ENCODE results near the gene BMP7.

Gene BMP7

DNA sequence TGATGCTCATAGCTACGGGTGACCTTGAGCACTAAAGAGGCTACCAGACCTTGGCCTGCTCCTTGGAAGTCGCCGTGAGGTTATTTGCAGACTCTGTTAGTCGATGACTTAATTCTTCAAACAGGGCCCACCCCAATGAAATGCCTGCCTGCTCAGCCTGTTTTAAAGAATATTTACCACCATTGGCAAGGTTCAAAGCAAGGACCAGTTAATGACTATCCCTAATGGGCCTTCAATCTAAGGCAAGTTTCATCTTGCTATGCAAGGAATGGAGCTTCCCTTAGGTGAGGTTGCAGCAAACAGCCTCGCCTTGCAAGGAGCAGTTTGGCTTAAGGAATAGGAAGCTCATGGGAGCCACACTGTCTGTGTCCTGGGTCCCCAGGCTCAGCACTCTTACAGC is 40.3 kb upstream of the BMP7 start:
- H3K27ac ChIP-seq (ENCODE audit: low read length): no peak overlapping the region
- H3K9ac ChIP-seq (ENCODE audit: low read length in 2 of 2): no peak overlapping the region
- no peaks in the 10 kb centered on the region for H3K4me1 ChIP-seq (ENCODE audit: control insufficient read depth, insufficient read depth, low read length)
- no peak overlapping the region for H3K4me3 ChIP-seq (ENCODE audit: low read length in 2 of 2)
- peaks cover 2 to 3% of the 10 kb centered on the region in 2 donors for H3K27me3 ChIP-seq (ENCODE audit: control insufficient read depth in 1 of 2, insufficient read depth in 2 of 2, low read length in 2 of 2)
- H3K9me3 ChIP-seq (ENCODE audit: control insufficient read depth in 2 of 2, low read length in 2 of 2): no peaks in the 10 kb centered on the region
- no peaks in the 10 kb centered on the region for H3K36me3 ChIP-seq (ENCODE audit: control insufficient read depth in 2 of 2, insufficient read depth in 2 of 2, low read length in 2 of 2)

GRCh38 chr20:57301026-57301425 is 34.6 kb upstream of the BMP7 start:
- Histone ChIP-seq H3K9me3 (ENCODE audit: control insufficient read depth in 2 of 2, low read length in 2 of 2) (no peaks in the 10 kb centered on the region), H3K27me3 (ENCODE audit: control insufficient read depth in 1 of 2, insufficient read depth in 2 of 2, low read length in 2 of 2) (no peaks in the 10 kb centered on the region), H3K4me3 (ENCODE audit: low read length in 2 of 2) (no peak overlapping the region), H3K4me1 (ENCODE audit: control insufficient read depth, insufficient read depth, low read length) (no peaks in the 10 kb centered on the region), H3K9ac (ENCODE audit: low read length in 2 of 2) (no peak overlapping the region), H3K36me3 (ENCODE audit: control insufficient read depth in 2 of 2, insufficient read depth in 2 of 2, low read length in 2 of 2) (no peaks in the 10 kb centered on the region), H3K27ac (ENCODE audit: low read length) (no peak overlapping the region)

DNA sequence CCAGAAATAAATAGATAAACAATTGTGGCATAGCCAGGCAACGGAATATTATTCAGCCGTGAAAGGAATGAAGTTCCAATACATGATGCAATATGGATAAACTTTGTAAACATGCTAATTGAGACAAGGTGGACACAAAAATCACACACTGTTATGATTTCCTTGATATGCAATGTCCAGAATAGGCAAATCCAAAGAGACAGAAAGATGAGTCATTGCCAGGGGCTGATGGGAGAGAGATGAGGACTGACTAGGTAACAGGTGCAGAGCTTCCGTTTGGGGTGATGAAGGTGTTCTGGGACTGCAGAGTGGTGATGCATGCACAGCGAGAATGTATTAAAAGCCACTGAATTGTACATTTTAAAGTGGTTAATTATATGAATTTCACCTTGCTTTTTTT is 32.0 kb upstream of the BMP7 start:
- Histone ChIP-seq H3K36me3 (ENCODE audit: control insufficient read depth in 2 of 2, insufficient read depth in 2 of 2, low read length in 2 of 2) (no peaks in the 10 kb centered on the region), H3K4me1 (ENCODE audit: control insufficient read depth, insufficient read depth, low read length) (no peaks in the 10 kb centered on the region), H3K4me3 (ENCODE audit: low read length in 2 of 2) (no peak overlapping the region), H3K27me3 (ENCODE audit: control insufficient read depth in 1 of 2, insufficient read depth in 2 of 2, low read length in 2 of 2) (peaks cover 0 to 2% of the 10 kb centered on the region in 2 donors), H3K9ac (ENCODE audit: low read length in 2 of 2) (no peak overlapping the region), H3K9me3 (ENCODE audit: control insufficient read depth in 2 of 2, low read length in 2 of 2) (no peaks in the 10 kb centered on the region), H3K27ac (ENCODE audit: low read length) (no peak overlapping the region)

GRCh38 chr20:57294550-57294949 is 28.1 kb upstream of the BMP7 start:
- no peak overlapping the region for H3K4me3 ChIP-seq (ENCODE audit: low read length in 2 of 2)
- H3K27ac ChIP-seq (ENCODE audit: low read length): no peak overlapping the region
- H3K4me1 ChIP-seq (ENCODE audit: control insufficient read depth, insufficient read depth, low read length): no peaks in the 10 kb centered on the region
- no peak overlapping the region for H3K9ac ChIP-seq (ENCODE audit: low read length in 2 of 2)
- no peaks in the 10 kb centered on the region for H3K36me3 ChIP-seq (ENCODE audit: control insufficient read depth in 2 of 2, insufficient read depth in 2 of 2, low read length in 2 of 2)
- no peaks in the 10 kb centered on the region for H3K9me3 ChIP-seq (ENCODE audit: control insufficient read depth in 2 of 2, low read length in 2 of 2)
- H3K27me3 ChIP-seq (ENCODE audit: control insufficient read depth in 1 of 2, insufficient read depth in 2 of 2, low read length in 2 of 2): peaks cover 20 to 33% of the 10 kb centered on the region in 2 donors

GRCh38 chr20:57293995-57294394 is 27.6 kb upstream of the BMP7 start:
- Histone ChIP-seq H3K4me1 (ENCODE audit: control insufficient read depth, insufficient read depth, low read length) (peaks cover under 1% of the 10 kb centered on the region), H3K36me3 (ENCODE audit: control insufficient read depth in 2 of 2, insufficient read depth in 2 of 2, low read length in 2 of 2) (no peaks in the 10 kb centered on the region), H3K9ac (ENCODE audit: low read length in 2 of 2) (no peak overlapping the region), H3K4me3 (ENCODE audit: low read length in 2 of 2) (no peak overlapping the region), H3K27me3 (ENCODE audit: control insufficient read depth in 1 of 2, insufficient read depth in 2 of 2, low read length in 2 of 2) (peaks cover 26 to 34% of the 10 kb centered on the region in 2 donors), H3K27ac (ENCODE audit: low read length) (no peak overlapping the region), H3K9me3 (ENCODE audit: control insufficient read depth in 2 of 2, low read length in 2 of 2) (no peaks in the 10 kb centered on the region)

DNA sequence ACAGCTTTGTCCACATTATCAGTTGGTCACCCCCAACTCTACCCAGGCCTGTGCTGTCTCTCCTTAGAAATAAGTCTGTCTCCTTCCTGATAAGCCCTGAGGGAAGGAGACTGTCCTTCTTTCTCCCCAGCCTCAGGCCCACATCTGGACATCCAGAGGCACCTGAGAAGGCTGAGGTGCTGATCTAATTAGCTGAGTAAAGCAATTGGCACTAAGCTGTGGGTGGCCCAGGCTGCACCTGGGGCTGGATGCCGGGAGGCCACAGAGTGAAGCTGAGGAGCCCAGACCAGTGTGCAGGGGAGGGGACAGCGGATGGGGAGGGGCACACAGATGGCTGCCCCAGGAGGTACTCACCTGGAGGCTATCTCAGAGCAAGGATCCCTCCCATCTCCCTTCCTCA is 26.2 kb upstream of the BMP7 start:
- no peak overlapping the region for H3K9ac ChIP-seq (ENCODE audit: low read length in 2 of 2)
- no peaks in the 10 kb centered on the region for H3K9me3 ChIP-seq (ENCODE audit: control insufficient read depth in 2 of 2, low read length in 2 of 2)
- no peak overlapping the region for H3K27ac ChIP-seq (ENCODE audit: low read length)
- no peak overlapping the region for H3K4me3 ChIP-seq (ENCODE audit: low read length in 2 of 2)
- no peaks in the 10 kb centered on the region for H3K36me3 ChIP-seq (ENCODE audit: control insufficient read depth in 2 of 2, insufficient read depth in 2 of 2, low read length in 2 of 2)
- H3K4me1 ChIP-seq (ENCODE audit: control insufficient read depth, insufficient read depth, low read length): peaks cover 9% of the 10 kb centered on the region
- H3K27me3 ChIP-seq (ENCODE audit: control insufficient read depth in 1 of 2, insufficient read depth in 2 of 2, low read length in 2 of 2): peaks cover 36 to 43% of the 10 kb centered on the region in 2 donors

- Histone ChIP-seq H3K36me3 (ENCODE audit: control insufficient read depth in 2 of 2, insufficient read depth in 2 of 2, low read length in 2 of 2) (no peaks in the 10 kb centered on the region), H3K9ac (ENCODE audit: low read length in 2 of 2) (no peak overlapping the region), H3K9me3 (ENCODE audit: control insufficient read depth in 2 of 2, low read length in 2 of 2) (no peaks in the 10 kb centered on the region), H3K4me1 (ENCODE audit: control insufficient read depth, insufficient read depth, low read length) (peaks cover 9% of the 10 kb centered on the region), H3K27me3 (ENCODE audit: control insufficient read depth in 1 of 2, insufficient read depth in 2 of 2, low read length in 2 of 2) (peaks cover 40 to 48% of the 10 kb centered on the region in 2 donors), H3K4me3 (ENCODE audit: low read length in 2 of 2) (no peak overlapping the region), H3K27ac (ENCODE audit: low read length) (no peak overlapping the region)
Measured at GRCh38 chr20:57291694-57292093, 25.3 kb upstream of the BMP7 start.

DNA sequence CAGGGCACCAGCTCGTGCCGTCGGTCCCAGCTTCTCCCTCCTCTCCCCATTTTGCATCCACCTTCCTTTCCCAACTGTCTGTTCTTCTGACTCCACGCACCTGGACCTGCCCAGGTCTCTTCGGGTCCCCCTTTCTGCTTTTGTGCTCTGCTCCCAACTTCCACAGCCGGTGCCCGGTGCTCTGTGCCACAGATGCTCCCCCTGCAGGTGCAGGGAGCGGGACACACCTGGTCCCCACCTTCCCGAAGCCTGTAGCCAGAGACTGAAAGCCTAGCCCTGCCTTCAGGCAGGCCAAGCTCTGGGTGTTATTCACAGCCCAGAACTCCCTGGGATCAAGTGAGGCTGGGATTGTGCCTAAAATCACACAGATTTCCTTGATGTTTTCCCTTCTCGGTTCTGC is 24.6 kb upstream of the BMP7 start:
- Histone ChIP-seq H3K27ac (ENCODE audit: low read length) (no peak overlapping the region), H3K9ac (ENCODE audit: low read length in 2 of 2) (no peak overlapping the region), H3K4me1 (ENCODE audit: control insufficient read depth, insufficient read depth, low read length) (peaks cover 9% of the 10 kb centered on the region), H3K27me3 (ENCODE audit: control insufficient read depth in 1 of 2, insufficient read depth in 2 of 2, low read length in 2 of 2) (peaks cover 43 to 49% of the 10 kb centered on the region in 2 donors), H3K9me3 (ENCODE audit: control insufficient read depth in 2 of 2, low read length in 2 of 2) (no peaks in the 10 kb centered on the region), H3K4me3 (ENCODE audit: low read length in 2 of 2) (no peak overlapping the region), H3K36me3 (ENCODE audit: control insufficient read depth in 2 of 2, insufficient read depth in 2 of 2, low read length in 2 of 2) (no peaks in the 10 kb centered on the region)

GRCh38 chr20:57290178-57290484 is 23.7 kb upstream of the BMP7 start:
- Histone ChIP-seq H3K36me3 (ENCODE audit: control insufficient read depth in 2 of 2, insufficient read depth in 2 of 2, low read length in 2 of 2) (no peaks in the 10 kb centered on the region), H3K9ac (ENCODE audit: low read length in 2 of 2) (no peak overlapping the region), H3K4me1 (ENCODE audit: control insufficient read depth, insufficient read depth, low read length) (peaks cover 9% of the 10 kb centered on the region), H3K9me3 (ENCODE audit: control insufficient read depth in 2 of 2, low read length in 2 of 2) (no peaks in the 10 kb centered on the region), H3K4me3 (ENCODE audit: low read length in 2 of 2) (no peak overlapping the region), H3K27ac (ENCODE audit: low read length) (no peak overlapping the region), H3K27me3 (ENCODE audit: control insufficient read depth in 1 of 2, insufficient read depth in 2 of 2, low read length in 2 of 2) (peaks cover 43 to 49% of the 10 kb centered on the region in 2 donors)

DNA sequence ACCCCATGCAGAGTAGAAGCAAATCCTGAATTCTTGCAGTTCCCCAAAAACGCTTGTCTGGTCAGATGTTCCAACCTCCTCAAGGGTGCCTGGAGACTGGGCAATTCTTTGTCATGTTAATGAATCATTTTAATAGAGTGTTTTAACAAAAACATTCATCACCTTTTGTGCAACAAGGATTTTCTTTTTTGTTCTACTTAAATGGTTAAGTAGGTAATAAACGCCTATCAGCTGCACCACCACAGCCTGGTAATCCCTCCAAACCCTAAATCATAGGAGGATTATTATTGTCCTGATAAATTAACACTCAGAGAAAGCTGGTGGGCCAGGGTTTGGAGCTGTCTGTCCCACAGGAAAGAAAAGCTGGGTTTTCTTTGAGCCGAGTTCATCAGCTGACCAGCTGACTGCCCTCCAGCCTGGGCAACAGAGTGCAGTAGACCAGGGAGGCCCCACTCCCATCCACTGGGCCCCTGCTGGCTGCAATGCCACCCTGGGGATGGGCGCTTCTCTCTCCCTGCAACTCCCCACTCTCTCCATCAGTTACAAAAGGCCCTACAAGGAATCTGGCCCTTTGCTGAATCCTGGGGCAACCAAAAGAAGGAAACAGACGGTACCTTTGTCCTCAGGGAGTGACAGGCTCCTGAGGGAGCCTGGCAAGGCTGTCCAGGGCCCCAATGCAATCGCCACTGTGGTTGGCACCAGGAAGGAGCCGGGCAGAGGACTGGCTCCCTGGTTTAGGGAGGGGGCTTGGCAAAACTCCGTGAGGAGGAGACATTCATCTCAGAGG is 23.1 kb upstream of the BMP7 start:
- Histone ChIP-seq H3K4me3 (ENCODE audit: low read length in 2 of 2) (no peak overlapping the region), H3K36me3 (ENCODE audit: control insufficient read depth in 2 of 2, insufficient read depth in 2 of 2, low read length in 2 of 2) (no peaks in the 10 kb centered on the region), H3K4me1 (ENCODE audit: control insufficient read depth, insufficient read depth, low read length) (peaks cover 9% of the 10 kb centered on the region), H3K9ac (ENCODE audit: low read length in 2 of 2) (no peak overlapping the region), H3K27ac (ENCODE audit: low read length) (no peak overlapping the region), H3K27me3 (ENCODE audit: control insufficient read depth in 1 of 2, insufficient read depth in 2 of 2, low read length in 2 of 2) (peaks cover 43 to 50% of the 10 kb centered on the region in 2 donors), H3K9me3 (ENCODE audit: control insufficient read depth in 2 of 2, low read length in 2 of 2) (no peaks in the 10 kb centered on the region)

GRCh38 chr20:57288651-57289277 is 22.3 kb upstream of the BMP7 start:
- Histone ChIP-seq H3K9ac (ENCODE audit: low read length in 2 of 2) (no peak overlapping the region), H3K4me1 (ENCODE audit: control insufficient read depth, insufficient read depth, low read length) (peaks cover 9% of the 10 kb centered on the region), H3K9me3 (ENCODE audit: control insufficient read depth in 2 of 2, low read length in 2 of 2) (no peaks in the 10 kb centered on the region), H3K27me3 (ENCODE audit: control insufficient read depth in 1 of 2, insufficient read depth in 2 of 2, low read length in 2 of 2) (peaks cover 43 to 49% of the 10 kb centered on the region in 2 donors), H3K36me3 (ENCODE audit: control insufficient read depth in 2 of 2, insufficient read depth in 2 of 2, low read length in 2 of 2) (no peaks in the 10 kb centered on the region), H3K4me3 (ENCODE audit: low read length in 2 of 2) (no peak overlapping the region), H3K27ac (ENCODE audit: low read length) (no peak overlapping the region)
